ENCODE data around the gene ZFYVE19. TPM values are rescaled to one million over a fixed set of nuclear protein-coding genes. Genes with fewer than 3 reads are reported as not detected.

Gene ZFYVE19
- total RNA-seq (21.3 and 23.6 TPM in 2 replicates), polyA plus RNA-seq (14.1 and 26.2 TPM in 2 replicates), polyA minus RNA-seq (ENCODE audit: low replicate concordance) (19.0 and 32.3 TPM in 2 replicates)
- 11.6 and 17.4 TPM in 2 replicates for polyA plus RNA-seq (2012)

DNA sequence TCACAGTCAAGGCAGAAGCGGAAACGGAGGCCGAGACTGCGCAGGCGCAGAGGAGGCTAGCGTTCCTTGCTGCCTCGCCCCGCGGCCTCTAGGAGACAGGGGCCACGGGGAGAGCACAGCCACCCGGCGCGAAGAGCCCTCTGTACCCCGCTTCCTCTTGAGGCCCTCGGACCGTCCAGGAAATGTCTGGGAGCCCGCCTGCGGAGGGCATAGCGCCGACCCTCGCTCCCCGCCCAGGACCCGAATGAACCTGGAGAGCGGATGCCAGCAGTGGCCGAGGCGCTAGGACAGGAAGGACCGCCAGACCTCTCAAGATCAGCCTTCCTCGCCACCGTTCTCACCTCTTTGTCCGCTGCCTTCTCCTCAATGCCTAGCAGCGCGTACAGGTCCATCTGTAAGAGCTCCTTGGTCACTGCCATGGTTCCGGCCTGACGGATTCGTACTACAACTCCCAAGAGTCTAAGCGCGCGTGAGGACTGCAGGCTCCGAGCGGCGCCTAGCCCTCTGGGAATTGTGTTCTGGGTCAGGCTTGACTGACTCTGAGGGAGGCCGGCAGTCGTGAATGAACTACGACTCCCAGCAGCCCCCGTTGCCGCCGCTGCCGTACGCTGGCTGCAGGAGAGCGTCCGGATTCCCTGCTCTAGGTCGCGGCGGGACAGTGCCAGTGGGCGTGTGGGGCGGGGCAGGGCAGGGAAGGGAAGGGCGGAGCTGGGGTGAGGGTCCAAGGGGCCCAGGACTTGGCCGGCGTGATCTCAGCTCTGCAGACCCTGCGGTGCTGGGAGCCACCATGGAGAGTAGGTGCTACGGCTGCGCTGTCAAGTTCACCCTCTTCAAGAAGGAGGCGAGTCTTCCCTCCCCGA, at the start of gene ZFYVE19, which contains the start of gene DNAJC17:
Gene ZFYVE19, plus strand, starts transcription at position 62 of the 860 bp plus-strand sequence. Its CDS starts 501 bp downstream, at position 563.
Gene DNAJC17, minus strand, starts transcription at position 446 of the 860 bp plus-strand sequence. Its CDS starts 27 bp downstream, at position 419.
- Histone ChIP-seq H4K20me1 (ENCODE audit: control insufficient read depth, extremely low read depth, insufficient read depth, low read length) (no peaks in the 10 kb centered on the region), H2AFZ (ENCODE audit: low read length) (peak within 1 kb of the TSS; percentile 100), H3K4me1 (ENCODE audit: control insufficient read depth, extremely low read depth, insufficient read depth, low read length) (peaks cover 3% of the 10 kb centered on the region), H3K9ac (ENCODE audit: insufficient read depth, low read length) (peak within 1 kb of the TSS; percentile 83), H3K9me3 (ENCODE audit: control insufficient read depth, insufficient read depth, low read depth, low read length) (no peaks in the 10 kb centered on the region), H3K79me2 (ENCODE audit: control insufficient read depth, insufficient read depth, low read length) (peaks cover 17% of the 10 kb centered on the region), H3K36me3 (ENCODE audit: control insufficient read depth, insufficient read depth, low read length) (peaks cover 10% of the 10 kb centered on the region), H3K27me3 (ENCODE audit: control insufficient read depth, insufficient read depth, low read length) (no peaks in the 10 kb centered on the region), H3K27ac (ENCODE audit: insufficient read depth, low read length) (peak within 1 kb of the TSS; percentile 94), H3K4me3 (replicated peaks in 1 of 4; ENCODE audit: control extremely low read depth in 1 of 4, insufficient read depth in 1 of 4, low read depth in 3 of 4, low read length in 4 of 4) (peak within 1 kb of the TSS; percentile 79 to 100 (median 98)), H3K4me2 (ENCODE audit: extremely low read depth, insufficient read depth, low read length) (peak within 1 kb of the TSS; percentile 100)
- TF ChIP-seq EZH2 (IDR thresholded peaks at IDR 0.05; ENCODE audit: low read length, missing control alignments) = no peak
- TF ChIP-seq CTCF (conservative IDR thresholded peaks at IDR 0.05 in 1 of 2, IDR thresholded peaks at IDR 0.05 in 1 of 2; ENCODE audit: low read depth in 1 of 2, low read length in 2 of 2) = no peak
- DNase-seq (ENCODE audit: low read depth in 2 of 2) = peak; percentile 97

GRCh38 chr15:40759961-40760360, 46.9 kb upstream of the ZFYVE19 start:
- Histone ChIP-seq H3K9ac (ENCODE audit: insufficient read depth, low read length) (no peak overlapping the region), H3K4me3 (replicated peaks in 1 of 4; ENCODE audit: control extremely low read depth in 1 of 4, insufficient read depth in 1 of 4, low read depth in 3 of 4, low read length in 4 of 4) (no peak overlapping the region), H3K4me1 (ENCODE audit: control insufficient read depth, extremely low read depth, insufficient read depth, low read length) (peaks cover 9% of the 10 kb centered on the region), H3K27ac (ENCODE audit: insufficient read depth, low read length) (no peak overlapping the region), H3K36me3 (ENCODE audit: control insufficient read depth, insufficient read depth, low read length) (no peaks in the 10 kb centered on the region), H3K4me2 (ENCODE audit: extremely low read depth, insufficient read depth, low read length) (no peak overlapping the region), H3K9me3 (ENCODE audit: control insufficient read depth, insufficient read depth, low read depth, low read length) (no peaks in the 10 kb centered on the region), H3K27me3 (ENCODE audit: control insufficient read depth, insufficient read depth, low read length) (no peaks in the 10 kb centered on the region), H2AFZ (ENCODE audit: low read length) (no peak overlapping the region), H4K20me1 (ENCODE audit: control insufficient read depth, extremely low read depth, insufficient read depth, low read length) (no peaks in the 10 kb centered on the region), H3K79me2 (ENCODE audit: control insufficient read depth, insufficient read depth, low read length) (peaks cover under 1% of the 10 kb centered on the region)
- no peak for DNase-seq (ENCODE audit: low read depth in 2 of 2)
- no peak for TF ChIP-seq CTCF (conservative IDR thresholded peaks at IDR 0.05 in 1 of 2, IDR thresholded peaks at IDR 0.05 in 1 of 2; ENCODE audit: low read depth in 1 of 2, low read length in 2 of 2)
- TF ChIP-seq EZH2 (IDR thresholded peaks at IDR 0.05; ENCODE audit: low read length, missing control alignments) = no peak

Data from fibroblast of lung (primary cell).